Activated CD4-positive, alpha-beta T cell treated with anti-CD3 and anti-CD28 coated beads, Interleukin-2, amount 10 ng/mL, durations not matched to agents 7 days and 5 days (primary cell): ENCODE measurements around the gene ABCC4. TPM values are rescaled to one million over a fixed set of nuclear protein-coding genes. Genes with fewer than 3 reads are reported as not detected.
A peak's percentile ranks its signal among the peaks of the same experiment; 100 is the strongest.

Experiments used
- CTCF ChIA-PET: fragments of 350-600 bp; sonication (Branson Sonifier 250); formaldehyde crosslinking; loops from one replicate; lab custom pipeline; 2021; ENCODE audit warnings: antibody characterized with exemption; lab: Charles Lee
- POLR2A ChIA-PET: fragments of 350-600 bp; sonication (Branson Sonifier 250); formaldehyde crosslinking; loops from one replicate; lab custom pipeline; 2021; ENCODE audit warnings: antibody characterized with exemption; lab: Charles Lee
- DNase-seq: peaks from one replicate; pipeline ENCODE4 v3.0.0-alpha.2; 2020
- H3K27ac Mint-ChIP-seq: one replicate; pipeline ENCODE4 v1.8.0; 2021; ENCODE audit warnings: mild to moderate bottlenecking, moderate library complexity, mixed read lengths
- H3K27me3 Mint-ChIP-seq: one replicate; pipeline ENCODE4 v1.8.0; 2021; ENCODE audit warnings: mixed read lengths
- H3K36me3 Mint-ChIP-seq: one replicate; pipeline ENCODE4 v1.8.0; 2021; ENCODE audit warnings: low read depth, mixed read lengths
- H3K4me1 Mint-ChIP-seq: one replicate; pipeline ENCODE4 v1.8.0; 2021; ENCODE audit warnings: mixed read lengths
- H3K4me3 Mint-ChIP-seq: one replicate; pipeline ENCODE4 v1.8.0; 2021; ENCODE audit warnings: mild to moderate bottlenecking, moderate library complexity, mixed read lengths
- H3K9me3 Mint-ChIP-seq: one replicate; pipeline ENCODE4 v1.8.0; 2021; ENCODE audit warnings: mixed read lengths
- total RNA-seq, 2 experiments: library from RNA; stranded (reverse); gene quantifications; one replicate each; pipeline ENCODE4 v1.2.3, GENCODE V29; 2021

ABCC4 gene
- total RNA-seq, 2 experiments from 2014 or later = 4.8 to 7.0 TPM

DNA sequence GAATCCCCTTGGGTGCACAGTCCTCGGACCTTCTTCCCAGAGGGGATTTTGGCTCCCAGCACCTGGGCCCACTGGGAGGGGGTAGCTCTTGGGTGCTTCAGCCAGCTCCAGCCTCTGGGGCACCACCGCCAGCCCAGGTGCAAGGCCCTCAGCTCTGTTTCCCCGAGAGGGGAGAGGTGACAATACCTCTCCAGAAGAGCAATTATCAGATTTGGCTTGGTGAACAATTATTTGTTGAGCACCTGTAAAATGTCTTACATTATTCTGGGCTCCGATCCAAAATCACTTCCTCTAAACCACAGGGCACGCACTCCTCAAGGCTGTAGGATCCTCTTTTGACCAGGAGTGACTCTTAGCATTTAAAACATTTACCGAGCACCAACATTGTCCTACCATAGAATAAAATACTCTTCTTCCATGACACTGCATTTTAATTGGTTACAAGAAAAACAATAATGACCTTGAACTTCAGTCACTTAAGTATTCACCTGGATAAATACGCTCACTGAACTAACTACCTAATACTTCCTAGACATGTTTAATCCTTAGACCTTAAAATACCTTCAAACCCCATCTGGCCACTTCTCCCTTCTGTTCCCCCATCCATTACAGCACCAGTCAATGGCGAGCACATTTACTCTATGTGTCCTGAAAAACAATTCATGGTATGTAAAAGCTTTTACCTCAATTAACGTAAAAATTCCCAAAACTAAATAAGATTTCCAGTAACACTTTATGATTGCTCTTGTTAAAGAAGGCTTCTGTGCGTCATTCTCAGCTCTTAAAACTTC is 54.8 kb downstream of the ABCC4 start:
- DNase-seq = no peak
- ChIA-PET POLR2A (no interaction called here), CTCF (no interaction called here)
- Mint-ChIP-seq H3K4me1 (peaks cover 2% of the 10 kb centered on the region), H3K4me3 (no peak overlapping the region), H3K9me3 (no peaks in the 10 kb centered on the region), H3K27me3 (no peaks in the 10 kb centered on the region), H3K36me3 (peaks cover 7% of the 10 kb centered on the region), H3K27ac (peak overlapping the region; percentile 39)

DNA sequence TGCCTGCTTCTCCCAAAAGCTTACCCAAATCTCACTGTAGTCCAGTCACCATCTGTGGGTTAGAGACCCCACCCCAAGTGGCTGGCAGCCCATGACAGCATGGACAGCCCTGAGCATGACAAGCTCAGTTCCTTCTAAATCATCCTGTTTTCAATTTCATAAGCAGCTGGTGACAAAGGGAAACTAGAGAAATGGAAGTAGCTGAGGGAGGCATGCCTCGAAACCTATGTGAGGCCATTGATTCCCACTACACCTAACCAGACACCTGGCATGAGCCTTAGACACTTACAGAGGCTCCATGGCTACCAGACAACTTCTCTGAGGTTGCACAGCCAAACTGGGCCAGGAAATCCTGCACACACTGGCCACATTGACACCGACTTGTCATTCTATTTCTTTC is 56.2 kb downstream of the ABCC4 start:
- Mint-ChIP-seq H3K36me3 (peaks cover 7% of the 10 kb centered on the region), H3K27ac (no peak overlapping the region), H3K4me1 (no peaks in the 10 kb centered on the region), H3K9me3 (no peaks in the 10 kb centered on the region), H3K4me3 (no peak overlapping the region), H3K27me3 (no peaks in the 10 kb centered on the region)
- CTCF ChIA-PET = interaction anchor here (1.7 kb wide), 1 partner anchor 11 kb away, joined by 6 read pairs; no protein-coding TSS in a partner anchor
- no peak for DNase-seq
- POLR2A ChIA-PET = no interaction called here

DNA sequence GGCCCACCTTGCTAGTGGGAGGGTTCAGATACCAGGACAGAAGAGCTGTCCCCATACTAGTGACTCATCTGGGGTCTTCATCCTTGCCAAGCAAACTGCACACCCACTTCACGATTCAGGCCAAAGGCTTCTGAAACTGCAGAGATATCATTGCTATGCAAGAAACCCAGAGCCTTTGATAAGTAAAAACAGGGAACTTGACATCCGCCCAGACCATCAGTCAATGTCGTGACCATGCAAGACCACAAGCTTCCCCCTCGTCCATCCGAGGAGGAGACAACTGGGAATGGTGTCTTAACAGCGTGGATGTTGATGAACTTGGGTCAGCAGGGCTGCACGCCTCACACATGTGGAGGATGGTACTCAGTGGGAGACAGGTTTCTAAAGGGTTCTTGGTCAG is 58.0 kb downstream of the ABCC4 start:
- Mint-ChIP-seq H3K9me3 (no peaks in the 10 kb centered on the region), H3K27me3 (no peaks in the 10 kb centered on the region), H3K4me3 (no peak overlapping the region), H3K4me1 (no peaks in the 10 kb centered on the region), H3K36me3 (peaks cover 7% of the 10 kb centered on the region), H3K27ac (no peak overlapping the region)
- no peak for DNase-seq
- POLR2A ChIA-PET = no interaction called here
- CTCF ChIA-PET = interaction anchor here (0.6 to 1.7 kb wide), 2 partner anchors 9 to 12 kb away, joined by 3 to 6 read pairs; no protein-coding TSS in a partner anchor

DNA sequence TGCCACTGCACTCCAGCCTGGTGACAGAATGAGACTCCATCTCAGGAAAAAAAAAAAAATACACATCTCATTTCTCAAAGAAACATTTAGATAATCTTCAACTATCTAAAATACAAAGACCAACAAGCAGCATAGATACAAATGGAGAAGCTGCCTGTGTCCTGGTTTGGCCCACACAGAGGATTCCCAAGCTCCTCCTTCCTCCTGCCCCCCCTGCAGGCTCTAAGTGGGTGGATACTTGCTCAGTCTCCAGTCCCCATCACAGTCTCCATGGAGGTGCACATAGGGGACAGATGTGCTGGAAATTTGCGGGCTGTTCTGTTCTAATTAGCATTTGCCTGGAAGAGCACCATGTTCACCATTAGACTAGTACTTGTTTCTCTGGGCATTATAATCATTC is 59.9 kb downstream of the ABCC4 start:
- no peaks in the 10 kb centered on the region for H3K9me3 Mint-ChIP-seq
- H3K4me1 Mint-ChIP-seq = no peaks in the 10 kb centered on the region
- DNase-seq = no peak
- H3K4me3 Mint-ChIP-seq = no peak overlapping the region
- ChIA-PET POLR2A (no interaction called here), CTCF (interaction anchor here (1.1 kb wide), 1 partner anchor 138 kb away, joined by 3 read pairs; no protein-coding TSS in a partner anchor)
- no peak overlapping the region for H3K27ac Mint-ChIP-seq
- H3K27me3 Mint-ChIP-seq = no peaks in the 10 kb centered on the region
- peaks cover 1% of the 10 kb centered on the region for H3K36me3 Mint-ChIP-seq

DNA sequence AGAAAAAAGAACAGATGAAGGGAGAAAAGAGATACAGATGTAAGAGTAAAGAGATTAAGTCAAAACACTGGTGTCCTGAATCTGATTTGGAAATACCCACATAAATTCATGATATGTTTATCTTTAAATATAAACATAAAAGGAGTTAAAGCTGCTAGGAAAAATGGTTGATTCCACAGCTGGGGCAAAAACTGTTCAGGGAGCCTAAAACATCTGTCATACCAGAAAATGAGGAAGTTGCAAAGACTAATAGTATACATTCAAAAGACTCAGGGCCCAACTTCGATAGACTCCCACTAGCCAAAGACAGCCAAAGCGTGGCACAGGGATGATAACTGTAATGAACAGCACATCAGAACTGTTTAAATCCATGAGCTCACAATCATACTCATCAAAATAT is 62.0 kb downstream of the ABCC4 start:
- ChIA-PET POLR2A (no interaction called here), CTCF (no interaction called here)
- no peak overlapping the region for H3K27ac Mint-ChIP-seq
- DNase-seq = no peak
- H3K27me3 Mint-ChIP-seq = no peaks in the 10 kb centered on the region
- H3K4me1 Mint-ChIP-seq = peaks cover 2% of the 10 kb centered on the region
- H3K36me3 Mint-ChIP-seq = no peaks in the 10 kb centered on the region
- no peaks in the 10 kb centered on the region for H3K9me3 Mint-ChIP-seq
- H3K4me3 Mint-ChIP-seq = no peak overlapping the region

DNA sequence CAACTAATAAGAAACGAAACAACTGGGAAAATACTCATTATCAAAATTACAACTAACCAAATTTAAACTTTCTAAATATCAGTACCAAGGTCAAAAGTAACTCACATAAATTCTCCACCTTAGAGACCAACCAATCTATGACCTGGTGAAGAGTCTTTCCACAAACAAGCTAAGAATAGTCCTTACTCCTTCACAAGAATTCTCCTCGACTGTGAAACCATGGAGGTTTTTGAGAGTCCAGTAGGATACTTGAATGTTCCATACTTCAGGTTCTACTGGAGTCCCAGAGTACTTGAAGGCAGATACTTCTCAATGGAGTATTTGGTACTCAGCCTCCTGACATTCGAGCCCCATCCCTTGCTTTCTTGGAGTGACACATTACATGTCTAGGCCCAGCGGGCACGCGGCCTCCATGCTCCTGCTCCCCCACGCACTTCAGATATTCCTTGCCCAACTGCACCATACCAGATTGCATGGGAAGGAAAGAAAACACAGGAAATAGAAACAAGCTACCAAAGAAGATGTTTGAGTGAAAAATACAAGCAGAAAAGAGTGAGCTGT is 63.9 kb downstream of the ABCC4 start:
- no peaks in the 10 kb centered on the region for H3K36me3 Mint-ChIP-seq
- no peak overlapping the region for H3K4me3 Mint-ChIP-seq
- H3K9me3 Mint-ChIP-seq = no peaks in the 10 kb centered on the region
- no peak for DNase-seq
- ChIA-PET CTCF (no interaction called here), POLR2A (no interaction called here)
- no peaks in the 10 kb centered on the region for H3K27me3 Mint-ChIP-seq
- H3K4me1 Mint-ChIP-seq = peaks cover 2% of the 10 kb centered on the region
- H3K27ac Mint-ChIP-seq = no peak overlapping the region

DNA sequence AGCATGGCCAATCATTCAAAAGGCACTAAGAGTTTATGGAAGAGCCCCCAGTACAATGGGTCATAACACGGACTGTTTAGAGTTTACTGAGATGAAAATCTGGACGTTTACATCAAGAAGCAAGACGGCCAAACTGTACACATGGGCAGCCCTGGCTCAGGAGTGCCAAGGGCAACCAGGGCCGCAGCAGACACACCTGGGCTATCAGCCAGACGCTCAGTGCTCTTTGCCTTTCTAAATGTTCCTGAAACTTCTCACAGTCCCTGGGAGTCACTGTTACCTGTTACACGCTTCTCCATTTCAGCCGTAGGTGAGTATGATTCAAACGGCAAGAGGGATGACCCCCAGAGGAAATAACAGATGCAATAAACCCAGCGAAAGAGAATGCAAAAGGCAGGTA is 64.5 kb downstream of the ABCC4 start:
- no peaks in the 10 kb centered on the region for H3K27me3 Mint-ChIP-seq
- ChIA-PET POLR2A (no interaction called here), CTCF (no interaction called here)
- no peak overlapping the region for H3K4me3 Mint-ChIP-seq
- peaks cover 2% of the 10 kb centered on the region for H3K4me1 Mint-ChIP-seq
- no peaks in the 10 kb centered on the region for H3K36me3 Mint-ChIP-seq
- DNase-seq = no peak
- H3K27ac Mint-ChIP-seq = no peak overlapping the region
- no peaks in the 10 kb centered on the region for H3K9me3 Mint-ChIP-seq

DNA sequence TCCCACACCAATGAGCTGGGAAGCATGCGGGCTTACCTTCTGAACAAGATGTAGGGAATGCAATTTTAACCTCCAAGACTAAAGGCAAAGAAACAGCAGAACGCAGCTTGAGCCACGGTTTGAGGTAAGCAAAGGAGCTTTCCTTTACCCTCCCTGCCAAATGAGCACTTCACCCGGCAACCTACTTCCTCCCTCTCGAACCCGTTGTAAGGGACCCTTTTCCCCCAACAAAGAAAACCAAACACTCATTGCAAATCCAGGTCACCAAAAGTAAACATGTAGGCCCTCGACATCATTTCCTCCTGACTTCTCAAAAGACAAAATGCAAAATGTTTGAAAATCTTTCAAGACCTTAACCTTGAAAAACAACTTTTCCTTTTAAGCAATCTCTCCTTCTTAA is 65.3 kb downstream of the ABCC4 start:
- ChIA-PET POLR2A (no interaction called here), CTCF (interaction anchor here (0.6 kb wide), 1 partner anchor 11 kb away, joined by 3 read pairs; no protein-coding TSS in a partner anchor)
- Mint-ChIP-seq H3K27ac (no peak overlapping the region), H3K4me1 (peaks cover 2% of the 10 kb centered on the region), H3K4me3 (no peak overlapping the region), H3K9me3 (no peaks in the 10 kb centered on the region), H3K36me3 (no peaks in the 10 kb centered on the region), H3K27me3 (no peaks in the 10 kb centered on the region)
- no peak for DNase-seq

DNA sequence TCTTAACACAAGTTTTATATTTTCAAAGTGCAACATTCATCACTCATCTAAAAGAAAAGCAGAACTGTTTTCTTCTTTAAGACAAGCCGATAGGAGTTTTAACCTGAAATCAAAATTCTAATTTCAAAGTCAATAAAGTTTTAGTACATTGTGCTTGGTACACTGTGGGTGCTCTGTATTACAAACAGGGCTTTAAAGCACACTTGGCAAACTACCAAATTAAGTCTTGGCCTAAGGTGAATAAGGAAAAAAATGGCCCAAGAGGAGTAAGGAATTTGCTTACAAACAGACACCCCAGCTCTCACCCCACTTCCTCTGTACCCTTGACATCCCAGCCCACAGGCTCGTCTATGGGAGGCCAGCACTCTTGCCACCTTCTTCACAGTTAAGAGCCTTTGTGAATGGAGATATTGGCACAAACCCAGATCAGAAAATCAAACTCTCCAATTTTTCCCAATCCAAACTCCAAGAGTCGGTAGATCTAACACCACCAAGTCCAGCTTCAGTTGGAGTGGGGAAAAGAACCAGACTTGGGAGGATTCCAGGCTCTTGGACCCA is 66.0 kb downstream of the ABCC4 start:
- ChIA-PET CTCF (no interaction called here), POLR2A (no interaction called here)
- H3K27ac Mint-ChIP-seq = no peak overlapping the region
- H3K36me3 Mint-ChIP-seq = no peaks in the 10 kb centered on the region
- H3K4me1 Mint-ChIP-seq = peaks cover 2% of the 10 kb centered on the region
- H3K9me3 Mint-ChIP-seq = no peaks in the 10 kb centered on the region
- no peak for DNase-seq
- H3K27me3 Mint-ChIP-seq = no peaks in the 10 kb centered on the region
- H3K4me3 Mint-ChIP-seq = no peak overlapping the region

DNA sequence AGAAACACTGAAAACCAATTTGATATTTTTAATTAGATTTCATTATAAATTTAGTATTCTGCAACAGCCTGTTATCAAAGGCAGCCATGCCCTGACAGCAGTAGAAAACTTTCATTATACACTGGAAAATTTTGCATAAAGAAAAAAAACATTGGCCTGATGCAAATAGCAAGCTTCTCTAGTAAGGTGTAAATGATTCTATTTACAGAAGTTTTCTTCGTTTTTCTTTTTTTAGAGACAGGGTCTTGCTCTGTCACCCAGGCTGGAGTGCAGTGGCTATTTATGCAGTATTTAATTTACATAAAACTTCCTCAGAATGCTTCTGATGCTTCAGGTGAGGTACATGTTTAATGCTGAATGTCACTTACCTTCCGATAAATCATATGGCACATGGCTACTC is 67.0 kb downstream of the ABCC4 start:
- CTCF ChIA-PET = interaction anchor here (0.8 kb wide), 1 partner anchor 10 kb away, joined by 6 read pairs; no protein-coding TSS in a partner anchor
- Mint-ChIP-seq H3K36me3 (no peaks in the 10 kb centered on the region), H3K4me3 (no peak overlapping the region), H3K4me1 (peaks cover 2% of the 10 kb centered on the region), H3K27me3 (no peaks in the 10 kb centered on the region), H3K27ac (no peak overlapping the region), H3K9me3 (no peaks in the 10 kb centered on the region)
- POLR2A ChIA-PET = no interaction called here
- no peak for DNase-seq

DNA sequence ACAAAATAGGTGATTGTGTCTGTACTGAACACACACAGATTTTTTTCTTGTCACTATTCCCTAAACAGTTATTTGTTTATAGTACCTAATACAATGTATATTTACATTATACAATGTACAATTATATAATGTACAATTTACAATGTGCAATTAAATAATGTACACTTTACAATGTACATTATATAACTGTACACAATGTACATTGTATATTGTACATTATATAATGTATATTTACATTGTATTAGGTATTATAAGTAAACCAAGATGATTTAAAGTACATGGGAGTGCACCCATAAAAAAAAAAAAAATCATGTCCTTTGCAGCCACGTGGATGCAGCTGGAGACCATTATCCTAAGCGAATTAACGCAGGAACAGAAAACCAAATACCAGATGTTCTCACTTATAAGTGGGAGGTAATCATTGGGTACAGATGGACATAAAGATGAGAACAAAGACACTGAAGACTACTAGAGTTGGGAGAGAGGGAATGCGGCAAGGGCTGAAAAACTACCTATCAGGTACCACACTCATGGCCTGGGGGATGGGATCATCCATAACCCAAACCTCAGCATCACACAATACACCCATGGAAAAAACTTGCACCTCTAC is 68.1 kb downstream of the ABCC4 start:
- CTCF ChIA-PET = no interaction called here

DNA sequence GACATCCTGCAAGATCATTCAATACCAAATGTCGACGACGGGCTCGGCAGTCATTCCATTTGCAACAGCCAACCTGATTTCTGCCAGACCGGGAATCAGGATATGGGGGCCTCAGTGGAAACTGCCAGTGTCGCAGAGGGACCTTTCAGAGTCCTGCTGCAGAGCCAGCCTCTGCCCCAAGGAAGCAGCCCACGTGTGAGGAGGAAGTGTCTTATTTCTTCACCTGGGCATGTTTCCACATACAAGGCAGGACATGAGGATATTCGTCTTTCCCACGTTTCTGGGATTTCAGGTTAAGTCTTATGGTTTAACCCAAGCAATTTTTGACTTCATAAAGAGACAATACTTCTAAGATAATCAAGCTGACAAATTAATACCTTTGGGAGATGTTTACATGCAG is 69.9 kb downstream of the ABCC4 start:
- Mint-ChIP-seq H3K36me3 (no peaks in the 10 kb centered on the region), H3K4me1 (peaks cover 13% of the 10 kb centered on the region), H3K4me3 (no peak overlapping the region), H3K27me3 (no peaks in the 10 kb centered on the region), H3K27ac (no peak overlapping the region), H3K9me3 (no peaks in the 10 kb centered on the region)
- no peak for DNase-seq
- ChIA-PET CTCF (interaction anchor here (0.6 kb wide), 1 partner anchor 12 kb away, joined by 3 read pairs; no protein-coding TSS in a partner anchor), POLR2A (no interaction called here)

More for the DNA sequence above, 68.1 kb downstream of the ABCC4 start:
- DNase-seq = no peak
- Mint-ChIP-seq H3K36me3 (no peaks in the 10 kb centered on the region), H3K27ac (no peak overlapping the region), H3K4me3 (no peak overlapping the region), H3K4me1 (peaks cover 4% of the 10 kb centered on the region), H3K9me3 (no peaks in the 10 kb centered on the region), H3K27me3 (no peaks in the 10 kb centered on the region)
- POLR2A ChIA-PET = no interaction called here

DNA sequence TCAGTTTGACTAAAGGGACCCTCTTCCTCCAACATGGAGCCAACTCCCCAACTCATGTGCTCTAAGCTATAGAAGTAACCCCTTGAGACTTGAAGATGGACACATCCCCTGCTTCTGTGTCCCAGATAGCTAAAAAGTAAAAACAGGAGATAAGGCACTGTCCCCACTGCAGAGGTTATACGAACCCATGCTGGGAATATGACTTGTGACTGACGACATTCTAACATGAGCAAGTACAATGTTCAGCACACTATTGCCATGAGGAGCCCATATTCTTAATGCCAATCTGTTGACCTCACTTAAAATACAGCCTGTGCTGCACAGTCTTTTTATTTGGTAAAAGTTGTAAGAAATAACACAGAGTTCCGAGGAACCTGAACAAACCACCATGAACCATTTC is 71.4 kb downstream of the ABCC4 start:
- POLR2A ChIA-PET = no interaction called here
- H3K4me1 Mint-ChIP-seq = peaks cover 11% of the 10 kb centered on the region
- CTCF ChIA-PET = no interaction called here
- H3K9me3 Mint-ChIP-seq = no peaks in the 10 kb centered on the region
- no peak for DNase-seq
- H3K27me3 Mint-ChIP-seq = no peaks in the 10 kb centered on the region
- no peak overlapping the region for H3K27ac Mint-ChIP-seq
- no peaks in the 10 kb centered on the region for H3K36me3 Mint-ChIP-seq
- H3K4me3 Mint-ChIP-seq = no peak overlapping the region
